ENCODE measurements around the gene CDH18.

GRCh38 chr5:19960451-19960850 lies 27.5 kb downstream of the CDH18 start:
- TF ChIP-seq CTCF (IDR thresholded peaks at IDR 0.05; ENCODE audit: borderline replicate concordance, extremely low read depth, low read length, poor library complexity, severe bottlenecking) (no peak), EZH2 (IDR thresholded peaks at IDR 0.05; ENCODE audit: borderline replicate concordance, low read depth, low read length, severe bottlenecking) (no peak)

All from DND-41 (cell line).